AG04450 (cell line): ENCODE measurements around the gene AK1. TPM values are rescaled to one million over a fixed set of nuclear protein-coding genes. Genes with fewer than 3 reads are reported as not detected.

ENCODE experiments used
- CTCF ChIA-PET: fragments of 300-600, 350-600 bp; formaldehyde crosslinking; extraction: SDS; loops from one replicate; lab custom pipeline; 2022; ENCODE audit warnings: antibody characterized with exemption, inconsistent platforms; lab: Charles Lee
- POLR2A ChIA-PET: fragments of 350-600 bp; formaldehyde crosslinking; extraction: SDS; loops from one replicate; lab custom pipeline; 2021; ENCODE audit warnings: antibody characterized with exemption, inconsistent platforms; lab: Yijun Ruan, JAX
- DNase-seq: peaks from one replicate; pipeline ENCODE4 v3.0.0-alpha.2; 2011; ENCODE audit warnings: low read depth, low spot score
- H3K27ac ChIP-seq: one replicate; pipeline ENCODE4 v1.5.1; 2012; ENCODE audit warnings: low read depth, low read length, control low read depth
- H3K27me3 ChIP-seq: one replicate; pipeline ENCODE4 v1.6.0; 2012; ENCODE audit warnings: low read length; ENCODE audit not compliant: control insufficient read depth, insufficient read depth
- H3K4me3 ChIP-seq: 2 replicates; pipeline ENCODE4 v1.5.1; 2011; ENCODE audit warnings: mild to moderate bottlenecking, low read depth, low read length, control low read depth
- H3K9me3 ChIP-seq: 2 replicates; pipeline ENCODE4 v1.5.1; 2012; ENCODE audit warnings: low read length; ENCODE audit not compliant: control insufficient read depth, insufficient read depth
- CTCF ChIP-seq: IDR thresholded peaks from 2 replicates; pipeline ENCODE4 v1.5.1; 2011; ENCODE audit warnings: low read depth, low read length, control low read depth, inconsistent platforms
- polyA plus RNA-seq: library from polyadenylated mRNA; depleted of rRNA; stranded (reverse); fragments of >200 nt; gene quantifications from 2 replicates; pipeline ENCODE4 v1.2.3, GENCODE V29; 2011

AK1 gene
- polyA plus RNA-seq, 1 experiment: 75.9 TPM

DNA sequence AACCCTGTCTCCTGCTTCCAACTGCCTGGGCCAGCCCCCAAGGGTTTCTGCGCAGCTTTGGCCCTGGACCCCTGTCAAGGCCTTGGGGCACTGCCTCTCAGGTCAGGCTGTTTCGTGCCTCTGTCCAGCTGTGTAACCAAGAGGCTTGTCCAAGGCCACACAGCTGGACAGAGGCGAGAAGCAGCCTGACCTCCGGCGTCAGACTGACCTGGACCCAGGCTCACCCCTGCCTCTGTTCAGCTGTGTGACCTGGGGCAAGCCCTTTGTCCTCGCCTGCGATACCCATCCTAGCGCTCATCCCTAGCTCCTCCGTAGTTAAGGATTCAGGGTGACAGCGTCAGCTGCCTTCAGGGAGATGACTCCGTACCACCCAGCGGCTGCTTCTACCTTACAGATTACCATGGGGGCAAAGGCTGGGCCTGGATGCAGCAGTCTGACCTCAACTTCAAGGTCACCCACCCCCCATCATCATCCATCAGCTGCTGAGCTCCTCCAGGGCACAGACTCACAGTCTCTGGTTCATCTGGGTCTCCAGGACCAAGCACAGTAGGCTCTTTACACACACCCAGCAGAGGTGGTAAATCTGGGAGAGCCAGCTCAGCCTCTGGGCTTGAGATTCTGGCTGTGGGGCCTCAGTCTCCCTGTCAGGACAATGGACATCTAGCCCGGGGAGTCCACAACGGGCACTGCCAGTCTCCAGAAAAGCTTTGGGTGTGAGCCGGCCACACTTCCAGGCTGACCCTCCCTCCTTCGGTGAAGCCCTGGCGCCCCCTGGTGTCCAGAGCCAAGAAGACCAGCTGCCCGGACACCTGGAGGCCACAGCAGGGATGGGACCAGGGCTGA lies 7.9 kb downstream of the AK1 start:
- POLR2A ChIA-PET: interaction anchor here (0.6 to 1.3 kb wide), 9 partner anchors 15 to 135 kb away, joined by 3 to 7 read pairs (median 4); partner anchors contain the start of genes ENG, FPGS and TOR2A
- Histone ChIP-seq H3K27ac (no peak overlapping the region), H3K27me3 (no peaks in the 10 kb centered on the region), H3K9me3 (no peaks in the 10 kb centered on the region; the same call in 1 of the 2 replicates), H3K4me3 (no peak overlapping the region)
- peak; percentile 36 for DNase-seq
- TF ChIP-seq CTCF: peak; percentile 89
- CTCF ChIA-PET: interaction anchor here (0.5 to 2.5 kb wide), 42 partner anchors 8 to 1890 kb away, joined by 3 to 28 read pairs (median 5); partner anchors contain the start of genes CDK9, ENG, FPGS and TOR2A

- ChIA-PET POLR2A (no interaction called here), CTCF (interaction anchor here (2.1 to 2.5 kb wide), 3 partner anchors 75 to 133 kb away, joined by 11 to 28 read pairs (median 12); partner anchors contain the start of gene TOR2A)
- H3K9me3 ChIP-seq: no peaks in the 10 kb centered on the region; the same call in 1 of the 2 replicates
- no peak overlapping the region for H3K27ac ChIP-seq
- no peaks in the 10 kb centered on the region for H3K27me3 ChIP-seq
- no peak overlapping the region for H3K4me3 ChIP-seq
- no peak for TF ChIP-seq CTCF
- DNase-seq: no peak
These were observed 9.1 kb downstream of the AK1 start for GRCh38 chr9:127868278-127868902.

GRCh38 chr9:127867356-127868277 lies 9.9 kb downstream of the AK1 start:
- Histone ChIP-seq H3K4me3 (no peak overlapping the region), H3K9me3 (no peaks in the 10 kb centered on the region; the same call in 1 of the 2 replicates), H3K27me3 (no peaks in the 10 kb centered on the region), H3K27ac (no peak overlapping the region)
- ChIA-PET POLR2A (no interaction called here), CTCF (no interaction called here)
- DNase-seq: no peak
- no peak for TF ChIP-seq CTCF

GRCh38 chr9:127866535-127866934 lies 10.9 kb downstream of the AK1 start:
- TF ChIP-seq CTCF: 0 out of 2 replicates have a peak, but pooled peaks have one; percentile 0
- Histone ChIP-seq H3K9me3 (no peaks in the 10 kb centered on the region; the same call in 1 of the 2 replicates), H3K27me3 (no peaks in the 10 kb centered on the region), H3K27ac (no peak overlapping the region), H3K4me3 (no peak overlapping the region)
- ChIA-PET POLR2A (no interaction called here), CTCF (no interaction called here)
- DNase-seq: no peak
